HCT116 (cell line): ENCODE results near the gene UGT1A3.

Experiments
- CEBPB ChIP-seq: IDR thresholded peaks from 2 replicates; pipeline ENCODE4 v1.6.1; 2012; ENCODE audit warnings: low read depth
- CTCF ChIP-seq, 3 experiments: fragments of 200-600 bp in 1 of 3; sonication (generic) in 1 of 3; IDR thresholded peaks in 2 of 3; conservative IDR thresholded peaks in 1 of 3; 2 replicates each; pipeline ENCODE4 v1.5.1; 2012 to 2017; ENCODE audit warnings: low read depth in 2 of 3, low read length in 2 of 3, antibody characterized with exemption in 1 of 3, borderline replicate concordance in 1 of 3, control low read depth in 1 of 3, mild to moderate bottlenecking in 1 of 3, mixed read lengths in 1 of 3, mixed run types in 1 of 3, moderate library complexity in 1 of 3; ENCODE audit not compliant: insufficient read depth in 1 of 3
- EZH2 ChIP-seq: fragments of 200-600 bp; sonication (generic); IDR thresholded peaks from 2 replicates; pipeline ENCODE4 v1.6.1; 2017; ENCODE audit warnings: antibody characterized with exemption, mixed run types
- FOSL1 ChIP-seq: IDR thresholded peaks from 2 replicates; pipeline ENCODE4 v1.6.1; 2012; ENCODE audit warnings: low read depth
- POLR2AphosphoS5 ChIP-seq: IDR thresholded peaks from 2 replicates; pipeline ENCODE4 v1.6.1; 2011; ENCODE audit warnings: mild to moderate bottlenecking, low read depth, low read length, moderate library complexity
- RAD21 ChIP-seq: IDR thresholded peaks from 2 replicates; pipeline ENCODE4 v1.6.1; 2012; ENCODE audit warnings: low read depth, mild to moderate bottlenecking
- SRF ChIP-seq: IDR thresholded peaks from 2 replicates; pipeline ENCODE4 v1.6.1; 2012; ENCODE audit warnings: low read depth
- TCF7L2 ChIP-seq: IDR thresholded peaks from 2 replicates; pipeline ENCODE4 v1.7.0; 2011; ENCODE audit warnings: borderline replicate concordance, inconsistent platforms; ENCODE audit not compliant: insufficient read depth, insufficient read length; ENCODE audit errors: extremely low read depth

- TF ChIP-seq RAD21 (no peak), TCF7L2 (no peak), SRF (no peak), EZH2 (no peak), FOSL1 (no peak), CTCF (IDR thresholded peaks at IDR 0.05 in 2 of 3, conservative IDR thresholded peaks at IDR 0.05 in 1 of 3; ENCODE audit: borderline replicate concordance in 1 of 3, insufficient read depth in 1 of 3, low read depth in 2 of 3, low read length in 2 of 3) (no peak), POLR2AphosphoS5 (no peak), CEBPB (no peak)
These were observed 66.9 kb downstream of the UGT1A3 start for GRCh38 chr2:233795735-233796171.
